Activated naive CD8-positive, alpha-beta T cell treated with anti-CD3 and anti-CD28 coated beads, Interleukin-2, amount 10 ng/mL, durations not matched to agents 7 days and 5 days (primary cell): ENCODE measurements around the gene ANAPC7. TPM values are rescaled to one million over a fixed set of nuclear protein-coding genes. Genes with fewer than 3 reads are reported as not detected.
"Not testable (repeated sequence)": the region's sequence is repeated elsewhere in the genome, so short reads cannot be mapped to it uniquely, and the experiment has no call there.

Experiments used
- ATAC-seq: fragments of 150-1000 bp; cut with Tn5 transposase; one replicate; pipeline ENCODE4 v1.10.0; 2021; ENCODE audit warnings: low read depth, moderate library complexity
- POLR2A ChIA-PET: fragments of 350-600 bp; sonication (Branson Sonifier 250); formaldehyde crosslinking; loops from one replicate; lab custom pipeline; 2021; ENCODE audit warnings: antibody characterized with exemption; lab: Charles Lee
- DNase-seq: peaks from one replicate; pipeline ENCODE4 v3.0.0; 2021
- H3K27ac Mint-ChIP-seq: one replicate; pipeline ENCODE4 v1.8.0; 2022; ENCODE audit warnings: mild to moderate bottlenecking, mixed read lengths
- H3K27me3 Mint-ChIP-seq: one replicate; pipeline ENCODE4 v1.8.0; 2022; ENCODE audit warnings: mild to moderate bottlenecking, moderate library complexity, mixed read lengths
- H3K36me3 Mint-ChIP-seq: one replicate; pipeline ENCODE4 v1.8.0; 2021; ENCODE audit warnings: mild to moderate bottlenecking, mixed read lengths
- H3K4me1 Mint-ChIP-seq: one replicate; pipeline ENCODE4 v1.8.0; 2021; ENCODE audit warnings: mixed read lengths
- H3K4me3 Mint-ChIP-seq: one replicate; pipeline ENCODE4 v1.8.0; 2022; ENCODE audit warnings: mild to moderate bottlenecking, moderate library complexity, mixed read lengths
- H3K9me3 Mint-ChIP-seq: one replicate; pipeline ENCODE4 v1.8.0; 2021; ENCODE audit warnings: mixed read lengths
- total RNA-seq, 2 experiments: library from RNA; stranded (reverse); gene quantifications; one replicate each; pipeline ENCODE4 v1.2.3, GENCODE V29; 2021

ANAPC7 gene
- total RNA-seq, 2 experiments from 2014 or later, result 63.0 to 67.1 TPM

DNA sequence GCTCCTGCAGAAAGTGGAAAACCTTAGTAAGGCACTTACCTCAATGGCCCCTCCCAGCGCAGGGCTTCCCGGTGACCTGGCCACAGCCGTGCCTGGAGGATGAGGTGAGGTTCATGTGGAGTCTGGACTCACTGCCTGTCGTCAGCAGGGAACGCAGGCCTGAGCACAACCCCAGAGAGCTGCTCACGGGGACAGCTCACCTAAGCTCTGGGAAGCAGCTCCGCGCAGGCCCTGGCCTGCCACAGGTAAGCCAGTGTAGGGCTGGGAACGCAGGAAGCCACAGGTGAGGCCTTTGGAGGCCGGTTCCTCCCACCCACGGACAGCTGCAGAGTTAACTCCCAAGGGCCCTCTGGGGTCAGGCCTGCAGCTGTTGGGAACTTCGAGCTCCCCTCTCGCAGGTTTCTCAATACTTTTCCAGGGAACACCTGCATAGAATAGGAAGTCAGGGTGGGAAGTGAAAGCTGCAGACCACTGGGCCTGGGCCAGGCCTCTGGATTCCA, 32.7 kb downstream of the ANAPC7 start:
- H3K9me3 Mint-ChIP-seq, result no peaks in the 10 kb centered on the region
- no peaks in the 10 kb centered on the region for H3K27me3 Mint-ChIP-seq
- H3K4me1 Mint-ChIP-seq, result peaks cover 2% of the 10 kb centered on the region
- DNase-seq (no peak), ATAC-seq (no peak)
- no peak overlapping the region for H3K4me3 Mint-ChIP-seq
- H3K36me3 Mint-ChIP-seq, result peaks cover 8% of the 10 kb centered on the region
- H3K27ac Mint-ChIP-seq, result no peak overlapping the region
- POLR2A ChIA-PET, result no interaction called here

DNA sequence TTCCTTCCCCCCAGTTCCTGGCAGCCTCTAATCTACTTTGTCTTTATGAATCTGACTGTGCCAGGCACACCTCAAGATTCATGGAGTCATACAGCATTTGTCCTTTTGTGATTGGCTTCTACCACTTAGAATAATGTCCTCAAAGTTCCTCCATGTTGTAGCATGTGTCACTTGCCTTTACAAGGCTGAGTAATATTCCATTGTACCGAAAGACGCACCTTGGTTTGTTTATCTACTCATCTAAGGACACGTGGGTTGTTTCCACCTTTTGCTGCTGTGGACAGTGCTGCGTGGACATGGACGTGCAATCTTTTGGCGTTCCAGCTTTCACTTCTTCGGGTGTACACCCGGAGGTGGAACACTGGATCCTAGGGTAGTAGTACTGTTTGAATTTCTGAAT, 33.5 kb downstream of the ANAPC7 start:
- ATAC-seq, result no peak
- peaks cover under 1% of the 10 kb centered on the region for H3K4me1 Mint-ChIP-seq
- POLR2A ChIA-PET, result no interaction called here

DNA sequence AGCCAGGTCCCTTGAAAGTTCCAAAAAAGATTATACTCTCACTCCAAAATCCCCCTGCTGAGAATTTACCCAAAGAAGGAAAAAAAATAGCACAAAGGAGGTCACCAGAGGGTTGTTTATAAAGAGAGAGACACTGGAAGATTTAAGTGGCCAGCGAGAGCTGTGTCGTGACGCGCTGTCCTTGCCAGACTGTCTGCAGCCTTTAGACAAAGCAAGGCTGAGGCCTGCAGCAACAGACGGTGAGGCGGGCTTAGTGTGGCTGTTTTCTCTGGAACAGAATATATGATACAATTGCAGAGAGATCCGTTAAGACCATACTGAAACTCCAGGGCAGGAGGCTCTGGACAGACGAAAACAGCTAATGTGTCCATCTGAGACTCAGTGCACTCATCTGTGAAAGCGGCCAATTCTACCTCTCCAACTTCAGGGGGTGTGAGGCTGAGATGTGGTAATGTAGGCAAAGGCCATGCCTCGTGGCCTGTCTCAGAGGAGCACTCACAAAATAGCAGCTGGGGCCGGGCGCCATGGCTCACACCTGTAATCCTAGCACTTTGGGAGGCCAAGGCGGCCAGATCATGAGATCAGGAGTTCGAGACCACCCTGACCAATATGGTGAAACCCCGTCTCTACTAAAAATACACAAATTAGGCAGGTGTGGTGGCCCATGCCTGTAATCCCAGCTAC, 36.2 kb downstream of the ANAPC7 start:
- Mint-ChIP-seq H3K4me1 (no peaks in the 10 kb centered on the region), H3K36me3 (no peaks in the 10 kb centered on the region), H3K27ac (no peak overlapping the region), H3K9me3 (no peaks in the 10 kb centered on the region), H3K4me3 (no peak overlapping the region), H3K27me3 (no peaks in the 10 kb centered on the region)
- ATAC-seq (no peak), DNase-seq (no peak)
- POLR2A ChIA-PET, result no interaction called here

More for the DNA sequence above, 33.5 kb downstream of the ANAPC7 start:
- Mint-ChIP-seq H3K4me3 (no peak overlapping the region), H3K9me3 (no peaks in the 10 kb centered on the region), H3K27me3 (no peaks in the 10 kb centered on the region), H3K27ac (no peak overlapping the region), H3K36me3 (peaks cover 4% of the 10 kb centered on the region)
- DNase-seq, result no peak

DNA sequence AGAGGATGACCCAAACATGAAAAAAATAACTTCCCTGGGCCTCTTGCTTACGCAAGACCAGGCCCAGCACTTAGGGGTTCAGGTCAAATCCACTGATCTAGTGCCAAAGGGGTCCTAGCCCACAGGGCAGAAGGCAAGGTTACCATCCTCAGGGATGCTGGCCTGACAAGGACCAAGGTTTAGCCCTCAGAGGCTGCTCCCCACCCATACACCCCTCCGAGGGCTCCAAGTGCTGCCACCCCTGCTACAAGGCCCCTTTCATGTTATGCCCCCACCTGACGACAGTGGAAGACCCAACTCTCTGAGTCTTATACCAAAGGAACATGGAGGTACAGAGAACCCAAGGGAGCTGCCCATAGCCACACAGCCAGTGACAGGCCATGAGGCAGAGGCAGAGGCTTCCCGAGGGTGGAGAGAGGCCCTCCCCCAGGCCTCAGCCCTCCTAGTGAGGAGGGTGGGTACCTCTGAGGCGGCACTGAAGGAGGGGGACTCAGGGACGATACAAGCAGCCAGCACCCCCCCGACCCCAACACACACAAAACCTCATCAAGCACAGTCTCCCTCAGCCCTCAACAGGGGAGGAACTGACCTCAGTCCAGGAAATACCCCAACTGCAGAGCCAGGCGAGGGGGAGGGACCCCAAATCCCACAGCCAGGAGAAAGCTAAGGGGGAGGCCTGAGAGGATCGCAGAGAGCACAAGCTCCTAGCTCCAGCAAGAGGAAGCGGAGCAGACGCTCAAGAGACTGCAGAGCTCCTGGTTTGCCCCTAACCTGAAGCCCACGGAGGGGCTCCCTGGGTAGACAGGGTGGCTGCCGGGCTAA, 37.0 kb downstream of the ANAPC7 start:
- POLR2A ChIA-PET, result interaction anchor here (0.6 kb wide), 1 partner anchor 45 kb away, joined by 4 read pairs; no protein-coding TSS in a partner anchor
- no peaks in the 10 kb centered on the region for H3K4me1 Mint-ChIP-seq
- H3K4me3 Mint-ChIP-seq, result no peak overlapping the region
- H3K36me3 Mint-ChIP-seq, result no peaks in the 10 kb centered on the region
- DNase-seq (no peak), ATAC-seq (no peak)
- H3K9me3 Mint-ChIP-seq, result no peaks in the 10 kb centered on the region
- H3K27me3 Mint-ChIP-seq, result no peaks in the 10 kb centered on the region
- H3K27ac Mint-ChIP-seq, result no peak overlapping the region

- no peaks in the 10 kb centered on the region for H3K36me3 Mint-ChIP-seq
- H3K4me1 Mint-ChIP-seq, result no peaks in the 10 kb centered on the region
- no peaks in the 10 kb centered on the region for H3K9me3 Mint-ChIP-seq
- H3K4me3 Mint-ChIP-seq, result no peak overlapping the region
- no peaks in the 10 kb centered on the region for H3K27me3 Mint-ChIP-seq
- DNase-seq (no peak), ATAC-seq (no peak)
- no peak overlapping the region for H3K27ac Mint-ChIP-seq
- POLR2A ChIA-PET, result interaction anchor here (0.6 kb wide), 1 partner anchor 45 kb away, joined by 4 read pairs; no protein-coding TSS in a partner anchor
These were observed 37.8 kb downstream of the ANAPC7 start for GRCh38 chr12:110365489-110366320.

- Mint-ChIP-seq H3K36me3 (no peaks in the 10 kb centered on the region), H3K27me3 (no peaks in the 10 kb centered on the region), H3K27ac (no peak overlapping the region), H3K9me3 (no peaks in the 10 kb centered on the region), H3K4me1 (no peaks in the 10 kb centered on the region), H3K4me3 (no peak overlapping the region)
- DNase-seq (no peak), ATAC-seq (no peak)
- POLR2A ChIA-PET, result no interaction called here
These were observed 42.3 kb downstream of the ANAPC7 start for GRCh38 chr12:110361216-110361615.

DNA sequence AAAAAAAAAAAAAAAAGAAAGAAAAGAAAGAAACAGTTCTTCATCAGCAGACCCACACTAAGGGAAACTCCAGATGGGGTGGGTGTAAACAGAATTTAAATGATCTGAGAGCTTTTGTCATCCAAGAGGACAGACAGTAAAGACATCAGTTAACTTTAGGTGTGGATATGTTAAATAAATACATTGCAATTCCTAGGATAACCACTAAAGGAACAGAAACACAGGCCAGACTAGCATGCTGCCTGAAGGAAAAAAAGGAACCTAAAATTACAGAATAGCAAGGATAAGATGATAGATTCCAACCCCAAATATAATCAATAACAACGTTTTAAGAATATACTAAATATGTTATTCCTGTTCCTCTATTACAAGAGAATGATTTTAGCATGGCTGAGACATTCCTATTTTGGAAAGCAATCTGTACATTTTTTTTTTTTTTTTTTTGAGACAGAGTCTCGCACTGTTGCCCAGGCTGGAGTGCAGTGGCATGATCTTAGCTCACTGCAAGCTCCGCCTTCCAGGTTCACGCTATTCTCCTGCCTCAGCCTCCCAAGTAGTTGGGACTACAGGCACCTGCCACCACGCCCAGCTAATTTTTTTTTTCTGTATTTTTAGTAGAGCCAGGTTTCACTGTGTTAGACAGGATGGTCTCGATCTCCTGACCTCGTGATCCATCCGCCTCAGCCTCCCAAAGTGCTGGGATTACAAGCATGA, 45.0 kb downstream of the ANAPC7 start:
- ATAC-seq, result not testable (repeated sequence)

DNA sequence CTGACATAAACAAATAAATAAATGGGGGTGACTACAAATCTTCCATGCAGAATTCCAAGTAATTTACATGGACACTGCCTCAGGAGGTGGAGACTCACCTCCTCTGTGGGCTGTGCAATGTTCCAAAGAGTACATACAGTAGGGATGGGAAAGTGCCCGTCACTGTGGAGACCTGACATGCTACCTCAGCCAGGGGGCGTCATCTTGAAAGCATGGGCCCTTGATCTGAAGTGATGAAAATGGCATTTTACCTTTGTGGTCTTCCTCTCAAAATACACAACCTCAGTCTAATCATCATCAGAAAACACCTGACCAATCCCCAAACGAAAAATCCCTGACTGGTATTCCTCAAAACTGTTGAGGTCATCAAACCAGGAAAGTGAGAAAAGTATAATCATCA, 48.4 kb downstream of the ANAPC7 start:
- POLR2A ChIA-PET, result no interaction called here
- H3K27me3 Mint-ChIP-seq, result no peaks in the 10 kb centered on the region
- H3K36me3 Mint-ChIP-seq, result peaks cover 5% of the 10 kb centered on the region
- peaks cover 19% of the 10 kb centered on the region for H3K4me1 Mint-ChIP-seq
- no peaks in the 10 kb centered on the region for H3K9me3 Mint-ChIP-seq
- H3K4me3 Mint-ChIP-seq, result peak overlapping the region; percentile 29
- H3K27ac Mint-ChIP-seq, result no peak overlapping the region
- ATAC-seq (peak; percentile 46), DNase-seq (no peak)

More for the DNA sequence above, 45.0 kb downstream of the ANAPC7 start:
- not testable (repeated sequence) for H3K36me3 Mint-ChIP-seq, H3K27me3 Mint-ChIP-seq, H3K4me3 Mint-ChIP-seq, H3K9me3 Mint-ChIP-seq, DNase-seq, H3K27ac Mint-ChIP-seq
- POLR2A ChIA-PET, result interaction anchor here (0.7 kb wide), 1 partner anchor 10 kb away, joined by 5 read pairs; no protein-coding TSS in a partner anchor
- H3K4me1 Mint-ChIP-seq, result peaks cover 16% of the 10 kb centered on the region

DNA sequence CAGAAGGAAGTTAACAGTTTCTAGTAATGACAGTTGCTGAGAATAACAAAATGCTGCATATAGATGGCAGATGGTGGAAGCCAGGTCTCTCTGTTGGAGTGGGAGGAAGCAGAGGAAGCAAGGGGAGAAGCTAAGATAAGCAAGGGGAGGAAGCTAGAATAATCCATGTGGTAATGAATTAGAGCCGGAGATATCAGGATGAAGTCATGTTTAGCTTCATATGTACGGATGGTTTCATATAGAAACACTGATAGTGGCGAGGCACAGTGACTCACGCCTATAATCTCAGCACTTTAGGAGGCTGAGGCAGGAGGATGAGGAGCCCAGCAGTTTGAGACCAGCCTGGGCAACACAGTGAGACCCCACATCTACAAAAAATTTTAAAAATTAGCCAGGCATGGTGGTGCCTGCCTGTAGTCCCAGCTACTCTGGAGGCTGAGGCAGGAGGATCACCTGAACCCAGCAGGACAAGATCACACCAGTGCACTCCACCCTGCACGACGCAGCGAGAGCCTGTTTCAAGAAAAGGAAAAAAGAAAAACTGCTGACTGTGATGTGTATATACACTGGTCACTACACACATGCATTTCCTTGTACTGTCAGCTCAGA, 49.2 kb downstream of the ANAPC7 start:
- Mint-ChIP-seq H3K27me3 (no peaks in the 10 kb centered on the region), H3K4me1 (peaks cover 27% of the 10 kb centered on the region)
- POLR2A ChIA-PET, result interaction anchor here (0.5 to 0.9 kb wide), 3 partner anchors 14 to 211 kb away, joined by 3 to 8 read pairs (median 3); no protein-coding TSS in a partner anchor

DNA sequence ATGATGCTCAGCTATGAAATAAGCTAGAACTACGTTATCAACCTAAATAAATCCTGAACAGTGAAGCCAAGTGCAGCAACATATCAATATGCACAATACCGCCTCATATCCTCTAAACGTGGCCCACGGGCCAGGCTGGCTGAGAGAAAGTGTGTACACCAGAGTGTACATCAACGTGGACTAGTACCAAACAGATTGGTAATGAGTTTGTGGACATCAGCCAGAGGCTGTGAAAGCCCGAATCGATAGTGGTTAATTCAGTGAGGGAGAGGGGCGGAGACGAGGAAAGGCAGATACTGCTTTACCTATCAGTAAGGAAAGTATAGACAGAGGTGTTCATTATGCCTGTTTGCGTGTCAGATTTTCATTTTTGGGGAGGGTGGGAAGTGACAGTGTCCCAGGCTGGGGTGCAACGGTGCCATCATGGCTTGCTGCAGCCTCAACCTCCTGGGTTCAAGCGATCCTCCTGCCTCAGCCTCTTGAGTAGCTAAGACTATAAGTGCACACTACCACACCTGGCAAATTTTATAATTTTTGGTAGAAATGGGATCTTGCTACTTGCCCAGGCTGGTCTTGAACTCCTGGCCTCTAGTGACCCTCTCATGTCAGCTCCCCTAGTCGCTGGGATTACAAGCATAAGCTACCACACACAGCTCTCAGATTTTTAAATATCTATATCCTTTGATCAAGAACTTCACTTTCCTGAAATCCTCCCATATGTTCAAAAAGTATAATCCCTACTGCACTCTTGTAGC, 50.1 kb downstream of the ANAPC7 start:
- no peak overlapping the region for H3K4me3 Mint-ChIP-seq
- POLR2A ChIA-PET, result interaction anchor here (0.6 to 1.3 kb wide), 3 partner anchors 78 to 210 kb away, joined by 3 to 8 read pairs (median 8); no protein-coding TSS in a partner anchor

More for the DNA sequence above, 49.2 kb downstream of the ANAPC7 start:
- Mint-ChIP-seq H3K4me3 (peak overlapping the region; percentile 33), H3K27ac (peak overlapping the region; percentile 23), H3K36me3 (peaks cover 8% of the 10 kb centered on the region), H3K9me3 (no peaks in the 10 kb centered on the region)
- ATAC-seq (no peak), DNase-seq (no peak)

GRCh38 chr12:110352401-110352800, 51.1 kb downstream of the ANAPC7 start:
- no peak for DNase-seq
- H3K4me1 Mint-ChIP-seq, result peaks cover 38% of the 10 kb centered on the region
- no peaks in the 10 kb centered on the region for H3K9me3 Mint-ChIP-seq
- no peaks in the 10 kb centered on the region for H3K27me3 Mint-ChIP-seq
- no peak overlapping the region for H3K27ac Mint-ChIP-seq
- no peak for ATAC-seq
- POLR2A ChIA-PET, result interaction anchor here (0.7 to 1.3 kb wide), 2 partner anchors 79 to 228 kb away, joined by 3 to 8 read pairs; partner anchors contain the start of gene IFT81
- peaks cover 16% of the 10 kb centered on the region for H3K36me3 Mint-ChIP-seq
- no peak overlapping the region for H3K4me3 Mint-ChIP-seq

More for the DNA sequence above, 50.1 kb downstream of the ANAPC7 start:
- H3K36me3 Mint-ChIP-seq, result peaks cover 9% of the 10 kb centered on the region
- H3K9me3 Mint-ChIP-seq, result no peaks in the 10 kb centered on the region
- peaks cover 34% of the 10 kb centered on the region for H3K4me1 Mint-ChIP-seq
- ATAC-seq (no peak), DNase-seq (no peak)
- no peaks in the 10 kb centered on the region for H3K27me3 Mint-ChIP-seq
- peak overlapping the region; percentile 55 for H3K27ac Mint-ChIP-seq
